CD14-positive monocyte (primary cell): ENCODE measurements around the gene RAET1E. TPM values are rescaled to one million over a fixed set of nuclear protein-coding genes. Genes with fewer than 3 reads are reported as not detected.
"Not testable (repeated sequence)": the region's sequence is repeated elsewhere in the genome, so short reads cannot be mapped to it uniquely, and the experiment has no call there.

ENCODE experiments used
- DNase-seq, 3 donors: peaks; one replicate each; pipeline ENCODE4 v3.0.0-alpha.2; 2011 to 2022
- H2AFZ ChIP-seq: 2 replicates; pipeline ENCODE4 v1.6.0; 2012; ENCODE audit warnings: mild to moderate bottlenecking, low read depth, low read length, inconsistent platforms; ENCODE audit not compliant: insufficient read depth, poor library complexity, severe bottlenecking
- H3K27ac ChIP-seq, 2 donors: 1 replicate in 1 of 2; 2 replicates in 1 of 2; pipeline ENCODE4 v1.5.1; 2012 to 2013; ENCODE audit warnings: low read length in 2 of 2, control low read depth in 1 of 2, inconsistent platforms in 1 of 2, low read depth in 1 of 2, mild to moderate bottlenecking in 1 of 2
- H3K27me3 ChIP-seq, 2 donors: one replicate each; pipeline versions ENCODE4 v1.6.0 to v1.6.1; 2011 to 2013; ENCODE audit warnings: low read length in 2 of 2; ENCODE audit not compliant: control insufficient read depth in 2 of 2, insufficient read depth in 2 of 2
- H3K36me3 ChIP-seq, 2 donors: replicated peaks in 1 of 2; 1 replicate in 1 of 2; 2 replicates in 1 of 2; pipeline versions ENCODE4 v1.5.1 to v1.6.1; 2012 to 2013; ENCODE audit warnings: low read length in 2 of 2, control low read depth in 1 of 2, inconsistent platforms in 1 of 2, mild to moderate bottlenecking in 1 of 2; ENCODE audit not compliant: insufficient read depth in 2 of 2, control insufficient read depth in 1 of 2
- H3K4me1 ChIP-seq, 2 donors: 1 replicate in 1 of 2; 2 replicates in 1 of 2; pipeline versions ENCODE4 v1.5.1 to v1.6.1; 2012 to 2013; ENCODE audit warnings: low read length in 2 of 2, control low read depth in 1 of 2, inconsistent platforms in 1 of 2, mild to moderate bottlenecking in 1 of 2, moderate library complexity in 1 of 2; ENCODE audit not compliant: insufficient read depth in 2 of 2, control insufficient read depth in 1 of 2
- H3K4me2 ChIP-seq: replicated peaks from 2 replicates; pipeline ENCODE3; 2012; ENCODE audit warnings: low read length, moderate library complexity, mild to moderate bottlenecking; ENCODE audit not compliant: poor library complexity, severe bottlenecking; ENCODE audit errors: extremely low read depth
- H3K4me3 ChIP-seq, 3 experiments: fragments of 200-600 bp in 1 of 3; sonication (generic) in 1 of 3; replicated peaks in 1 of 3; 1 replicate in 2 of 3; 2 replicates in 1 of 3; pipeline ENCODE4 v1.5.1; 2011 to 2013; ENCODE audit warnings: low read length in 3 of 3, mild to moderate bottlenecking in 3 of 3, control low read depth in 2 of 3, low read depth in 2 of 3, inconsistent platforms in 1 of 3, moderate library complexity in 1 of 3
- H3K79me2 ChIP-seq: 2 replicates; pipeline ENCODE4 v1.6.0; 2012; ENCODE audit warnings: mild to moderate bottlenecking, control low read depth, inconsistent platforms, low read length, moderate library complexity; ENCODE audit not compliant: insufficient read depth
- H3K9ac ChIP-seq: 2 replicates; pipeline ENCODE4 v1.6.0; 2017; ENCODE audit warnings: low read length, mild to moderate bottlenecking; ENCODE audit not compliant: insufficient read depth, poor library complexity, severe bottlenecking
- H3K9me3 ChIP-seq, 2 donors: replicated peaks in 1 of 2; 1 replicate in 1 of 2; 2 replicates in 1 of 2; pipeline versions ENCODE4 v1.5.1 to v1.6.1; 2012 to 2013; ENCODE audit warnings: low read length in 2 of 2, control low read depth in 1 of 2; ENCODE audit not compliant: control insufficient read depth in 1 of 2, insufficient read depth in 1 of 2
- H4K20me1 ChIP-seq: 2 replicates; pipeline ENCODE4 v1.6.0; 2012; ENCODE audit warnings: mild to moderate bottlenecking, low read length, control low read depth, moderate library complexity; ENCODE audit not compliant: insufficient read depth
- H3K27ac Mint-ChIP-seq, 7 donors: one replicate each; pipeline ENCODE4 v1.8.0; 2020; ENCODE audit warnings: mild to moderate bottlenecking in 7 of 7, mixed read lengths in 7 of 7, moderate library complexity in 6 of 7, inconsistent platforms in 2 of 7
- H3K27me3 Mint-ChIP-seq, 3 donors: one replicate each; pipeline ENCODE4 v1.8.0; 2021 to 2022; ENCODE audit warnings: low read depth in 3 of 3, mild to moderate bottlenecking in 3 of 3, mixed read lengths in 3 of 3, moderate library complexity in 3 of 3, inconsistent platforms in 1 of 3
- H3K36me3 Mint-ChIP-seq, 2 donors: one replicate each; pipeline ENCODE4 v1.8.0; 2020; ENCODE audit warnings: mixed read lengths in 2 of 2, inconsistent platforms in 1 of 2, mild to moderate bottlenecking in 1 of 2
- H3K4me1 Mint-ChIP-seq: one replicate; pipeline ENCODE4 v1.8.0; 2020; ENCODE audit warnings: mild to moderate bottlenecking, mixed read lengths
- H3K4me3 Mint-ChIP-seq, 2 donors: one replicate each; pipeline ENCODE4 v1.8.0; 2020; ENCODE audit warnings: mild to moderate bottlenecking in 2 of 2, mixed read lengths in 2 of 2, moderate library complexity in 1 of 2
- H3K9me3 Mint-ChIP-seq, 7 donors: one replicate each; pipeline ENCODE4 v1.8.0; 2020 to 2022; ENCODE audit warnings: mixed read lengths in 7 of 7, mild to moderate bottlenecking in 6 of 7, moderate library complexity in 6 of 7, inconsistent platforms in 2 of 7
- WGBS: methylation state at CpG from one replicate; pipeline ENCODE4 v1.1.5; 2013; ENCODE audit warnings: missing lambda C conversion rate; ENCODE audit not compliant: insufficient coverage; 5-methylcytosine and 5-hydroxymethylcytosine counted together
- intact Hi-C, 2 donors: fragments of 100-400 bp; cut with micrococcal nuclease; formaldehyde crosslinking; loops; one replicate each; pipeline versions ENCODE4 v1.15.0 to v1.15.1; 2023
- polyA minus RNA-seq: library from RNA; depleted of rRNA, polyadenylated mRNA; stranded (reverse); fragments of >200 nt; gene quantifications from 2 replicates; pipeline ENCODE4 v1.2.3, GENCODE V29; 2012
- polyA plus RNA-seq, 3 donors: library from polyadenylated mRNA; depleted of rRNA in 1 of 3; unstranded in 2 of 3; stranded (reverse) in 1 of 3; fragments of 300-500 nt in 2 of 3; fragments of >200 nt in 1 of 3; fragmentation: Illumina TruSeq in 2 of 3; gene quantifications; 1 replicate in 2 of 3; 2 replicates in 1 of 3; pipeline ENCODE4 v1.2.3, GENCODE V29; 2012 to 2021
- total RNA-seq, 12 experiments: library from RNA in 1 of 12; stranded (reverse) in 1 of 12; fragments of 120-200 nt in 1 of 12; gene quantifications; one replicate each; pipeline ENCODE4 v1.2.4 and lab custom pipeline; 2013 to 2026; ENCODE audit warnings: mixed read lengths in 6 of 12, inconsistent platforms in 1 of 12
- TF ChIP-seq, protein P1 (sequence below): fragments of 200-600 bp; IDR thresholded peaks from one replicate; pipeline ENCODE4 v1.8.0; 2022; ENCODE audit warnings: antibody characterized with exemption, mild to moderate bottlenecking

RAET1E gene, protein sequence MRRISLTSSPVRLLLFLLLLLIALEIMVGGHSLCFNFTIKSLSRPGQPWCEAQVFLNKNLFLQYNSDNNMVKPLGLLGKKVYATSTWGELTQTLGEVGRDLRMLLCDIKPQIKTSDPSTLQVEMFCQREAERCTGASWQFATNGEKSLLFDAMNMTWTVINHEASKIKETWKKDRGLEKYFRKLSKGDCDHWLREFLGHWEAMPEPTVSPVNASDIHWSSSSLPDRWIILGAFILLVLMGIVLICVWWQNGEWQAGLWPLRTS
- not detected for total RNA-seq (2013)
- polyA plus RNA-seq (not detected), polyA minus RNA-seq (not detected in 2 replicates), total RNA-seq (lab: John Stamatoyannopoulos, UW) (0 to 1.7 (median 0) reads per million in 11 experiments)

DNA sequence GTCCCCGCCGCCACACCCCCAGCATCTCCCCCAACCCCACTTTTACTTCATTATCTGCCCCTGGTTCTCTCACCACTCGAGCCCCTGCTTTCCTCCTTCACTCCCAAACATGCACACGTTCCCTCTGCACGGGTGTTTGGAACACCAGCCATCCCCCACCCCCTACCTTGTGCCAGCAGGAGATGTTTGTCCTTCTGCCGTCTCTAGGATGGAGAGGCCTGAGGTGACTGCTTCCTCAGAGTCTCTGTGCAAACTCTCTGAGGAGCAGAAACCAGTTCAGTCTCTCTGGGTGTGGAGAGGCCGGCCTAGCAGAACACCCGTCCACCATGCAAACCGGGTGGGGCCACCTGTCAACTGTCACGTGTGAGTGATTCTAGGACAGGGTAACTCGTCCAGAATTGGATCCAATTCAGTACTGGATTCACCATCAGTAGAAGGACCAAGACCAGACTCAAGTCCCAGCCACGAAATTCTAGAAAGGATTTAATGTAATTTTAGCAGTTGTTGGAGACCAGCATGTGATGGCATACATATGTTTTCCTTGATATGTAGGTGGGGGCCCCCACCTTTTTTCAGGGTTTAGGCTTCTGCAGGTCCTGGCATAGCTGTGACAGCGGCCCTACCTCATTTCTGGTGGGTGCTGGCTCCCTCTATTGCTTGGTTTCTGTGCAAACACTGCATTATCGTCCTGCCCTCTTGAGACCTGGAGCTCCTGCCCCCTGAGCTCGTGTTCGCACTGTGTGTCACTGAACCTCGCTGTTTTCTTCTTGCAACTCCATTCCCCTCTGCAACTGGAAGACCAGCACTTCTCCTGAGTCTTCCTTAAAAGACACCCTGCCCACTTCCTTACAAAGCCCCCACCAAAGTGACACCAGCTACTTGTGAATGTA lies at the start of gene RAET1E:
Gene RAET1E (minus strand): TSS at position 259 of the 890 bp plus-strand sequence. CDS start 7,212 bp downstream, outside the sequence.
- H3K4me1 Mint-ChIP-seq, result peaks cover 15% of the 10 kb centered on the region
- Histone ChIP-seq H2AFZ (no peak within 1 kb of the TSS), H3K27ac (no peak within 1 kb of the TSS), H3K79me2 (no peaks in the 10 kb centered on the region), H3K36me3 (no peaks in the 10 kb centered on the region), H4K20me1 (no peaks in the 10 kb centered on the region), H3K27me3 (no peaks in the 10 kb centered on the region), H3K4me2 (no peak within 1 kb of the TSS), H3K4me1 (peaks cover 0 to 18% of the 10 kb centered on the region in 2 donors), H3K9me3 (no peaks in the 10 kb centered on the region), H3K4me3 (no peak within 1 kb of the TSS), H3K9ac (no peak within 1 kb of the TSS)
- peak within 1 kb of the TSS in 2 of 7 donors; percentile 32 to 78 for H3K27ac Mint-ChIP-seq
- 90% methylated on average over 12 of the region's 17 CpGs for WGBS
- H3K27me3 Mint-ChIP-seq, result peaks cover 0 to 9% (median 4%) of the 10 kb centered on the region in 3 donors
- intact Hi-C loops, result no loop called here
- DNase-seq, result no peak
- H3K36me3 Mint-ChIP-seq, result no peaks in the 10 kb centered on the region
- H3K4me3 Mint-ChIP-seq, result peak within 1 kb of the TSS in 1 of 2 donors; percentile 37
- H3K9me3 Mint-ChIP-seq, result no peaks in the 10 kb centered on the region
- TF ChIP-seq, protein P1, sequence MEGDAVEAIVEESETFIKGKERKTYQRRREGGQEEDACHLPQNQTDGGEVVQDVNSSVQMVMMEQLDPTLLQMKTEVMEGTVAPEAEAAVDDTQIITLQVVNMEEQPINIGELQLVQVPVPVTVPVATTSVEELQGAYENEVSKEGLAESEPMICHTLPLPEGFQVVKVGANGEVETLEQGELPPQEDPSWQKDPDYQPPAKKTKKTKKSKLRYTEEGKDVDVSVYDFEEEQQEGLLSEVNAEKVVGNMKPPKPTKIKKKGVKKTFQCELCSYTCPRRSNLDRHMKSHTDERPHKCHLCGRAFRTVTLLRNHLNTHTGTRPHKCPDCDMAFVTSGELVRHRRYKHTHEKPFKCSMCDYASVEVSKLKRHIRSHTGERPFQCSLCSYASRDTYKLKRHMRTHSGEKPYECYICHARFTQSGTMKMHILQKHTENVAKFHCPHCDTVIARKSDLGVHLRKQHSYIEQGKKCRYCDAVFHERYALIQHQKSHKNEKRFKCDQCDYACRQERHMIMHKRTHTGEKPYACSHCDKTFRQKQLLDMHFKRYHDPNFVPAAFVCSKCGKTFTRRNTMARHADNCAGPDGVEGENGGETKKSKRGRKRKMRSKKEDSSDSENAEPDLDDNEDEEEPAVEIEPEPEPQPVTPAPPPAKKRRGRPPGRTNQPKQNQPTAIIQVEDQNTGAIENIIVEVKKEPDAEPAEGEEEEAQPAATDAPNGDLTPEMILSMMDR, result no peak

DNA sequence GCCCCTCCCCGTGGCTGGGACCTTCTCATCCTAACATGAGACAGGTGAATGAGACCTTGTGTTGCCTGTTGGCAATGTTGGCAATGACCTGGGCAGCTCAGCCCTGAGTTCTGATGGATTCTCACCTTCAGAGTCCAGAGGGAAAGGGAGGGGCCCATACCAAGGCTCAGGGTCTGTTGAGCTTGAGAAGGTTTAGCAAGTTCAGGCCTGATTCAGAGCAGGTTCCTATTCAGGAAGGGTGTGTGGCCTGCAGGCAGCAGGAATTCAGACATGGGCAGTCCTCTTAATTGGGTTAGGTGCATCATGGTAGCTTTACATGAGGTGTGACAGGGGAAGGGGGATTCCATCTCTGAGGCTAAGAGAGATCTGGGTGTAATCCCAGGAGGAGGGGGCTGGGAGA lies 49.6 kb upstream of the RAET1E start:
- Mint-ChIP-seq H3K27ac (peak overlapping the region in 1 of 7 donors; percentile 76), H3K27me3 (peaks cover 56 to 75% (median 69%) of the 10 kb centered on the region in 3 donors)
- H3K36me3 Mint-ChIP-seq, H3K9me3 ChIP-seq, H3K4me3 ChIP-seq, H3K4me2 ChIP-seq, H3K9me3 Mint-ChIP-seq, H3K27ac ChIP-seq, H3K4me1 ChIP-seq, H2AFZ ChIP-seq, H3K79me2 ChIP-seq, H3K4me3 Mint-ChIP-seq, H4K20me1 ChIP-seq, H3K4me1 Mint-ChIP-seq, H3K36me3 ChIP-seq, intact Hi-C loops, DNase-seq, H3K9ac ChIP-seq: not testable (repeated sequence)
- H3K27me3 ChIP-seq, result peaks cover 35 to 63% of the 10 kb centered on the region in 2 donors
- no CpG with 5 or more reads among the region's 1 CpG for WGBS

DNA sequence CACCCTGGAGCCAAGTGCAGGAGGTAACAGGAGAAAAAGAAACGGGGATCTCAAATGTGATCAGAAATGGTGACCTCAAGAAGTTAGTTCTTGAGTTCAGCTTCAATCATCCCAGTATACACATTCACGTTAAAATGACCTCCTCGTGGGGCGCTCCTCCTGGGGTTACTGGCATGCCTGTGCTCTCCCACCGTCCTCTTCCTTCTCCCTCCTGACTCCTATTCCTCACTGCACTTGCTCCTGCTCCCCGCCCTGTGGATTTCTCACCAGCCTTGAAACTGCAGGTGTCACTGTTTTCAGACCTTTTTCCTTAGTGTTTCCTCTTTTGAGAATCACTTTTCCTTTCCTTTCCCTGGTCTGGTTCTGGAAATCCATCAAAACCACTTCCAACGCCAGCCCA lies 48.7 kb upstream of the RAET1E start:
- WGBS, result 63% methylated on average over 5 of the region's 7 CpGs
- intact Hi-C loops, result not testable (repeated sequence)

More for the DNA sequence above, 48.7 kb upstream of the RAET1E start:
- not testable (repeated sequence) for H2AFZ ChIP-seq, H3K9ac ChIP-seq, H3K4me1 ChIP-seq, H3K4me2 ChIP-seq, H3K4me1 Mint-ChIP-seq, H3K9me3 ChIP-seq, H3K36me3 ChIP-seq, H3K27ac Mint-ChIP-seq, H3K27ac ChIP-seq, H3K4me3 ChIP-seq, H4K20me1 ChIP-seq, DNase-seq, H3K79me2 ChIP-seq, H3K36me3 Mint-ChIP-seq
- Mint-ChIP-seq H3K4me3 (peak overlapping the region in 1 of 2 donors; percentile 4), H3K27me3 (peaks cover 57 to 75% (median 69%) of the 10 kb centered on the region in 3 donors), H3K9me3 (peaks cover 0 to 10% (median 4%) of the 10 kb centered on the region in 7 donors)
- H3K27me3 ChIP-seq, result peaks cover 26 to 63% of the 10 kb centered on the region in 2 donors
